H1 (cell line): ENCODE data around the gene TNS3. TPM values are rescaled to one million over a fixed set of nuclear protein-coding genes. Genes with fewer than 3 reads are reported as not detected.

Experiments
- CTCF ChIA-PET: fragments of 300-600 bp; sonication (Branson Sonifier 250); formaldehyde crosslinking; loops from one replicate; lab custom pipeline; 2021; ENCODE audit not compliant: partially characterized antibody; lab: Charles Lee
- POLR2A ChIA-PET: fragments of 300-600 bp; sonication (Branson Sonifier 250); formaldehyde crosslinking; loops from one replicate; lab custom pipeline; 2021; ENCODE audit warnings: inconsistent platforms; ENCODE audit not compliant: partially characterized antibody; lab: Charles Lee
- DNase-seq, 2 experiments: peaks; one replicate each; pipeline versions ENCODE4 v3.0.0 to v3.0.0-alpha.2; 2010 to 2022; ENCODE audit warnings: low spot score in 2 of 2, low read depth in 1 of 2, mixed read lengths in 1 of 2
- FAIRE-seq: peaks from 2 replicates; lab custom pipeline; 2011; peaks lifted over from hg19 to GRCh38; lab: Jason Lieb, UNC
- H2AFZ ChIP-seq: 2 replicates; pipeline ENCODE4 v1.8.1; 2012; ENCODE audit warnings: low read length, inconsistent platforms
- H2AK5ac ChIP-seq: 2 replicates; pipeline ENCODE4 v1.6.1; 2013; ENCODE audit warnings: low read depth, low read length
- H2BK120ac ChIP-seq: replicated peaks from 2 replicates; pipeline ENCODE3; 2013; ENCODE audit warnings: low read depth, low read length, inconsistent platforms
- H2BK12ac ChIP-seq: 2 replicates; pipeline ENCODE4 v1.6.1; 2013; ENCODE audit warnings: low read depth, low read length
- H2BK15ac ChIP-seq: 2 replicates; pipeline ENCODE4 v1.6.1; 2013; ENCODE audit warnings: low read length
- H2BK20ac ChIP-seq: 2 replicates; pipeline ENCODE4 v1.6.1; 2013; ENCODE audit warnings: low read length
- H2BK5ac ChIP-seq: 2 replicates; pipeline ENCODE4 v1.6.1; 2013; ENCODE audit warnings: low read depth, low read length
- H3K14ac ChIP-seq: 2 replicates; pipeline ENCODE4 v1.6.1; 2013; ENCODE audit warnings: inconsistent platforms; ENCODE audit not compliant: insufficient read length
- H3K18ac ChIP-seq: 2 replicates; pipeline ENCODE4 v1.6.1; 2013; ENCODE audit warnings: low read length; ENCODE audit errors: extremely low read depth
- H3K23ac ChIP-seq: 2 replicates; pipeline ENCODE4 v1.6.1; 2013; ENCODE audit warnings: inconsistent platforms; ENCODE audit not compliant: insufficient read length
- H3K23me2 ChIP-seq: 2 replicates; pipeline ENCODE4 v1.6.1; 2013; ENCODE audit warnings: low read depth, low read length
- H3K27ac ChIP-seq: 2 replicates; pipeline ENCODE4 v1.6.1; 2011; ENCODE audit warnings: low read depth, low read length, inconsistent platforms
- H3K27me3 ChIP-seq, 4 experiments: replicated peaks in 1 of 4; 1 replicate in 1 of 4; 2 replicates in 3 of 4; pipeline versions ENCODE4 v1.6.1 to v1.8.1; 2011 to 2013; ENCODE audit warnings: low read length in 3 of 4, mild to moderate bottlenecking in 3 of 4, inconsistent platforms in 2 of 4, mixed read lengths in 2 of 4, moderate library complexity in 1 of 4; ENCODE audit not compliant: control insufficient read depth in 3 of 4, insufficient read depth in 3 of 4; ENCODE audit errors: extremely low read depth in 1 of 4
- H3K36me3 ChIP-seq, 4 experiments: 2 replicates each; pipeline versions ENCODE4 v1.6.1 to v1.8.1; 2011 to 2013; ENCODE audit warnings: mild to moderate bottlenecking in 4 of 4, low read length in 3 of 4, moderate library complexity in 2 of 4, control low read depth in 1 of 4, inconsistent platforms in 1 of 4; ENCODE audit not compliant: insufficient read depth in 4 of 4, control insufficient read depth in 2 of 4
- H3K4ac ChIP-seq: replicated peaks from 2 replicates; pipeline ENCODE3; 2013; ENCODE audit warnings: low read length, low read depth, mixed read lengths, inconsistent platforms; ENCODE audit not compliant: insufficient read length
- H3K4me1 ChIP-seq, 4 experiments: replicated peaks in 1 of 4; 1 replicate in 1 of 4; 2 replicates in 3 of 4; pipeline versions ENCODE4 v1.6.1 to v1.8.1; 2011 to 2013; ENCODE audit warnings: low read length in 3 of 4, inconsistent platforms in 2 of 4, mixed read lengths in 1 of 4; ENCODE audit not compliant: insufficient read depth in 4 of 4, control insufficient read depth in 3 of 4
- H3K4me2 ChIP-seq, 2 experiments: 2 replicates each; pipeline versions ENCODE4 v1.6.1 to v1.8.1; 2011 to 2013; ENCODE audit warnings: low read depth in 2 of 2, low read length in 2 of 2, control low read depth in 1 of 2, inconsistent platforms in 1 of 2, mild to moderate bottlenecking in 1 of 2; ENCODE audit not compliant: insufficient read depth in 1 of 2
- H3K4me3 ChIP-seq, 4 experiments: fragments of 200-600, 300-600 bp in 1 of 4; sonication (generic), shearing (Covaris generic), sonication (Bioruptor Twin) in 1 of 4; 2 replicates each; pipeline versions ENCODE4 v1.5.1 to v1.8.1; 2011 to 2016; ENCODE audit warnings: low read length in 4 of 4, low read depth in 3 of 4, control low read depth in 2 of 4, inconsistent platforms in 2 of 4, mild to moderate bottlenecking in 2 of 4, mixed read lengths in 1 of 4, moderate library complexity in 1 of 4; ENCODE audit not compliant: insufficient read depth in 2 of 4; ENCODE audit errors: extremely low read depth in 1 of 4
- H3K56ac ChIP-seq: replicated peaks from 2 replicates; pipeline ENCODE3; 2013; ENCODE audit warnings: low read depth, mild to moderate bottlenecking, mixed read lengths, low read length, inconsistent platforms; ENCODE audit not compliant: insufficient read length
- H3K79me1 ChIP-seq: 2 replicates; pipeline ENCODE4 v1.6.1; 2013; ENCODE audit warnings: low read depth, low read length, control low read depth
- H3K79me2 ChIP-seq, 2 experiments: 2 replicates each; pipeline versions ENCODE4 v1.6.1 to v1.8.1; 2012 to 2013; ENCODE audit warnings: low read length in 2 of 2, mild to moderate bottlenecking in 2 of 2, inconsistent platforms in 1 of 2; ENCODE audit not compliant: insufficient read depth in 2 of 2, control insufficient read depth in 1 of 2
- H3K9ac ChIP-seq, 4 experiments: replicated peaks in 1 of 4; 1 replicate in 1 of 4; 2 replicates in 3 of 4; pipeline versions ENCODE4 v1.6.1 to v1.8.1; 2011 to 2013; ENCODE audit warnings: low read depth in 3 of 4, low read length in 3 of 4, control low read depth in 2 of 4, mild to moderate bottlenecking in 2 of 4, moderate library complexity in 2 of 4, inconsistent platforms in 1 of 4; ENCODE audit errors: extremely low read depth in 1 of 4
- H3K9me3 ChIP-seq, 2 experiments: 2 replicates each; pipeline versions ENCODE4 v1.6.1 to v1.8.1; 2012 to 2013; ENCODE audit warnings: mild to moderate bottlenecking in 2 of 2, moderate library complexity in 2 of 2, control low read depth in 1 of 2, inconsistent platforms in 1 of 2, low read depth in 1 of 2, low read length in 1 of 2, mixed read lengths in 1 of 2; ENCODE audit not compliant: insufficient read depth in 2 of 2
- H4K20me1 ChIP-seq, 2 experiments: replicated peaks in 1 of 2; 2 replicates each; pipeline versions ENCODE3 to v1.8.1; 2011 to 2013; ENCODE audit warnings: inconsistent platforms in 2 of 2, low read length in 2 of 2, mild to moderate bottlenecking in 1 of 2; ENCODE audit not compliant: insufficient read depth in 2 of 2, control insufficient read depth in 1 of 2
- H4K5ac ChIP-seq: 2 replicates; pipeline ENCODE4 v1.6.1; 2013; ENCODE audit warnings: low read length, low read depth, mixed read lengths, inconsistent platforms; ENCODE audit not compliant: insufficient read length
- H4K8ac ChIP-seq: 2 replicates; pipeline ENCODE4 v1.8.0; 2013; ENCODE audit warnings: mild to moderate bottlenecking, moderate library complexity, low read length, inconsistent platforms; ENCODE audit not compliant: insufficient read depth; ENCODE audit errors: extremely low read depth
- H4K91ac ChIP-seq: replicated peaks from 2 replicates; pipeline ENCODE3; 2013; ENCODE audit warnings: low read length, mixed read lengths, inconsistent platforms; ENCODE audit not compliant: insufficient read length
- WGBS, 2 experiments: shearing (Covaris generic) in 1 of 2; methylation state at CpG; one replicate each; pipeline versions ENCODE4 v1.1.6 to v1.1.7; 2013 to 2015; ENCODE audit warnings: low lambda C conversion rate in 2 of 2, mixed read lengths in 2 of 2, inconsistent platforms in 1 of 2, low coverage in 1 of 2, missing lambda C conversion rate in 1 of 2; ENCODE audit not compliant: insufficient replicate concordance in 2 of 2, insufficient coverage in 1 of 2, insufficient read length in 1 of 2; ENCODE audit errors: extremely low coverage in 1 of 2, missing lambda C conversion rate in 1 of 2; 5-methylcytosine and 5-hydroxymethylcytosine counted together
- polyA plus RNA-seq, 7 experiments: library from polyadenylated mRNA; depleted of rRNA in 3 of 7; stranded (reverse) in 5 of 7; unstranded in 2 of 7; fragments of >200 nt in 5 of 7; fragments of 200-250 nt in 2 of 7; gene quantifications; 1 replicate in 5 of 7; 2 replicates in 1 of 7; 4 replicates in 1 of 7; pipeline versions ENCODE4 v1.2.1 to v1.2.3, GENCODE V29; 2011 to 2013; ENCODE audit warnings: missing spikeins in 2 of 7, mixed read lengths in 2 of 7
- total RNA-seq: library from RNA; stranded (reverse); fragmentation: NEBNext Ultra II Directional; extraction: Animal tissue kit (Norgen Biotek cat#: 25700); gene quantifications from 2 replicates; pipeline ENCODE4 v1.2.1, GENCODE V29; 2021
- TF ChIP-seq, protein P1 (sequence below), 3 experiments: IDR thresholded peaks; 1 replicate in 2 of 3; 2 replicates in 1 of 3; pipeline versions ENCODE4 v1.5.1 to v1.6.1; 2011; ENCODE audit warnings: low read length in 3 of 3, mild to moderate bottlenecking in 3 of 3, inconsistent platforms in 2 of 3, low read depth in 1 of 3, moderate library complexity in 1 of 3; ENCODE audit not compliant: insufficient read depth in 1 of 3; ENCODE audit errors: control extremely low read depth in 1 of 3

The TNS3 gene
- total and polyA plus RNA-seq, 2 of the 8 experiments (the other 6 are each of a cell fraction or from before 2014, with no cell fraction given): 11.9 to 24.2 TPM

DNA sequence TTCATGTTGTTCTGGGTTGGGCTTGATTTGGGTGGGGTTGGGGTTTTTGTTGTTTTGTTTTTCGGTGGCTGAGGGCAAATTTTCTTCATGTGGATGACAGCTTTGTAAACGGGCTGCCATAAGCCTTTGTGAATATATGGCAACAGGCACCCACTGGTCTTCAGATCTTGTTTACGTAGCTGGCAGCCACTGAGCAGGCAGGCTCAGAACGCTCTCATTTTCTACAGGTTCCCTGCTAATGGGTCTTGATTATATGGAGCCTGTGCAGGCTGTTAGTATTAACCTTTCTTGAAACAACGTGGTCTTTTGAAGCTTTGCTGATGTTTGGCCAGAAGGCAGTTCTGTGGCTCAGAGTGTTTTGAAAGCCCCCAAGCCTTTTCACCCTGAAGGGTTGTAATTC is 199.7 kb downstream of the TNS3 start:
- Histone ChIP-seq H3K4me1 (peaks cover 12 to 23% (median 17%) of the 10 kb centered on the region in 4 experiments), H4K20me1 (peaks cover 3 to 4% of the 10 kb centered on the region in 2 experiments), H3K36me3 (no peaks in the 10 kb centered on the region; a peak in 1 of 8 replicates), H3K18ac (no peak overlapping the region), H2BK15ac (no peak overlapping the region), H3K4me2 (no peak overlapping the region), H3K4me3 (no peak overlapping the region), H2BK5ac (no peak overlapping the region), H3K14ac (no peak overlapping the region), H3K9me3 (no peaks in the 10 kb centered on the region), H3K4ac (no peak overlapping the region), H3K23me2 (peaks cover 4% of the 10 kb centered on the region; the same call in 1 of the 2 replicates), H2AK5ac (no peak overlapping the region), H3K79me2 (no peaks in the 10 kb centered on the region), H4K91ac (no peak overlapping the region), H3K23ac (no peak overlapping the region), H3K9ac (no peak overlapping the region), H3K27ac (no peak overlapping the region), H2BK120ac (no peak overlapping the region), H3K56ac (no peak overlapping the region), H4K5ac (no peak overlapping the region), H3K79me1 (no peaks in the 10 kb centered on the region; the same call in 1 of the 2 replicates), H4K8ac (no peak overlapping the region), H2AFZ (no peak overlapping the region), H2BK12ac (no peak overlapping the region), H3K27me3 (no peaks in the 10 kb centered on the region), H2BK20ac (no peak overlapping the region)
- TF ChIP-seq, protein P1, sequence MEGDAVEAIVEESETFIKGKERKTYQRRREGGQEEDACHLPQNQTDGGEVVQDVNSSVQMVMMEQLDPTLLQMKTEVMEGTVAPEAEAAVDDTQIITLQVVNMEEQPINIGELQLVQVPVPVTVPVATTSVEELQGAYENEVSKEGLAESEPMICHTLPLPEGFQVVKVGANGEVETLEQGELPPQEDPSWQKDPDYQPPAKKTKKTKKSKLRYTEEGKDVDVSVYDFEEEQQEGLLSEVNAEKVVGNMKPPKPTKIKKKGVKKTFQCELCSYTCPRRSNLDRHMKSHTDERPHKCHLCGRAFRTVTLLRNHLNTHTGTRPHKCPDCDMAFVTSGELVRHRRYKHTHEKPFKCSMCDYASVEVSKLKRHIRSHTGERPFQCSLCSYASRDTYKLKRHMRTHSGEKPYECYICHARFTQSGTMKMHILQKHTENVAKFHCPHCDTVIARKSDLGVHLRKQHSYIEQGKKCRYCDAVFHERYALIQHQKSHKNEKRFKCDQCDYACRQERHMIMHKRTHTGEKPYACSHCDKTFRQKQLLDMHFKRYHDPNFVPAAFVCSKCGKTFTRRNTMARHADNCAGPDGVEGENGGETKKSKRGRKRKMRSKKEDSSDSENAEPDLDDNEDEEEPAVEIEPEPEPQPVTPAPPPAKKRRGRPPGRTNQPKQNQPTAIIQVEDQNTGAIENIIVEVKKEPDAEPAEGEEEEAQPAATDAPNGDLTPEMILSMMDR (IDR thresholded peaks at IDR 0.05; ENCODE audit: control extremely low read depth in 1 of 3, insufficient read depth in 1 of 3, low read depth in 1 of 3, low read length in 3 of 3): no peak
- FAIRE-seq (no peak), DNase-seq (no peak)
- ChIA-PET POLR2A (no interaction called here), CTCF (no interaction called here)
- WGBS, 2 experiments: 85% methylated on average over 5 of the region's 5 CpGs; no CpG with 5 or more reads in 1 of the 2 experiments
